Mammary epithelial cell (primary cell): ENCODE results near the gene TBX15.

Experiments used
- CTCF ChIP-seq, 2 donors: IDR thresholded peaks in 1 of 2; conservative IDR thresholded peaks in 1 of 2; 2 replicates each; pipeline ENCODE4 v1.5.1; 2011 to 2012; ENCODE audit warnings: inconsistent platforms in 2 of 2, low read length in 2 of 2, mild to moderate bottlenecking in 2 of 2, control low read depth in 1 of 2, low read depth in 1 of 2; ENCODE audit not compliant: insufficient read depth in 1 of 2; ENCODE audit errors: extremely low read depth in 1 of 2
- EZH2 ChIP-seq: IDR thresholded peaks from 2 replicates; pipeline ENCODE4 v1.6.1; 2012; ENCODE audit warnings: low read length, inconsistent platforms, borderline replicate concordance

- TF ChIP-seq CTCF (conservative IDR thresholded peaks at IDR 0.05 in 1 of 2, IDR thresholded peaks at IDR 0.05 in 1 of 2; ENCODE audit: extremely low read depth in 1 of 2, insufficient read depth in 1 of 2, low read depth in 1 of 2, low read length in 2 of 2), result no peak
- TF ChIP-seq EZH2, result no peak
These were observed 82.9 kb downstream of the TBX15 start for GRCh38 chr1:118905196-118905595.
